GM21619 (cell line): ENCODE measurements around the gene TMSB10.
"Not testable (repeated sequence)": the region's sequence is repeated elsewhere in the genome, so short reads cannot be mapped to it uniquely, and the experiment has no call there.

Experiments
- ATAC-seq: cut with Tn5 transposase; IDR thresholded peaks from one replicate; pipeline ENCODE4 v1.9.1; 2021; ENCODE audit not compliant: unreplicated experiment

The TMSB10 gene

DNA sequence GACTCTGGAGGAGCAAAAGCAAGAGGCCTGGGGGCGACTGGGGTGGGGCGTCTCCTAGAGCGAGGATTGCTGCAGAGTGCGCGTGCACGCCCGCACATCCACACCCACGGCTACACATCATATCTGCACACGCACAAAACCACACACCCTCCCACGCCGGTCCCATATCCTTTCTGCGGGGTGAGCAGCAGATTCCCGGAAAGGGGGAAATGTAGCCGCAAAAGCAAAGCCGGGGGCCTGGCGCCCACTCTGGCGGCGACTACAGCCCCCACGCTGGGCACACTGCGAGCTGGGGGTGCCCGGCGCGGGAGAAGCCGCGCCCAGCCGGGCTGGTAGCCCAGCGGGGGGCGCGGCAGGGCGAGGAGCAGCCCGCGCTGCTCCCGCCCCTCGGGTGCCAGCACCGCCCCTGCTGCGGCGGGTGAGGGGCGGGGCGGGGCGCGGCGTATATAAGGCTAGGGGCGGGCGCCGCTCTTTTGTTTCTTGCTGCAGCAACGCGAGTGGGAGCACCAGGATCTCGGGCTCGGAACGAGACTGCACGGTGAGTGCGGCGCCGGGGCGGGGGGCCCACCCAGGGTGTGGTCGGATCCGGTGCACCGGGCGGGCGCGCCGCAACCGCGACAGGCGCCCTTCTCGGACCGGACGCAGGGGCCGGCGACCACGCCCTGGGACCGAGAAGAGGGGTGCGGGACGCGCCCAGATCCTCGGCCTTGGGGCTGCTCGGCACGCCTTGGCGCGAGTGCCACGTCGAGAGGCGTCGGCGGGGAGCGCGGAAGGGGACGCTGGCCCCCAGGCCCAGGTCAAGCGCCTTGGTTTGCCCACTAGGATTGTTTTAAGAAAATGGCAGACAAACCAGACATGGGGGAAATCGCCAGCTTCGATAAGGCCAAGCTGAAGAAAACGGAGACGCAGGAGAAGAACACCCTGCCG, at the start of gene TMSB10:
TMSB10 (plus strand) TSS at position 476 of the 927 bp plus-strand sequence.
- peak; percentile 62 for ATAC-seq

DNA sequence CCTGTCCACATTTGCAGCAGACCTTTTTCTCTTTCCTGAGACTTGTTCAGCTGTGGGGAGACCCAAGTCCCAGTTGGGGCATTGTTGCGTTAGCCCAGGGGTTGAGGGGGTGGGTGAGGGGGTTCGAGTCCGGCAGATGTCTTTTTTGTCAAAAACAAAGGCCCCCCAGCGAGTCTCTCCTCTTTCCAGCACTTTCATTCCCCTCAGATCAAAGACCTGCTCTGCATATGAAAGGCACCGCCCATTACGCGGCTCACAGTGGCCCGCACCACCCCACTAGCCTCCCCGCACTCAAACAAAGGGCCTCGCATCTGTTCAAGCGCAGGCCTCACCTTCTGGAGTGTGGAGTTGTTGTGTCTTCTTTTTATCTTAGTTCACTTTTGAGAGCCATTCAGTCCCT, 49.7 kb upstream of the TMSB10 start:
- no peak for ATAC-seq

DNA sequence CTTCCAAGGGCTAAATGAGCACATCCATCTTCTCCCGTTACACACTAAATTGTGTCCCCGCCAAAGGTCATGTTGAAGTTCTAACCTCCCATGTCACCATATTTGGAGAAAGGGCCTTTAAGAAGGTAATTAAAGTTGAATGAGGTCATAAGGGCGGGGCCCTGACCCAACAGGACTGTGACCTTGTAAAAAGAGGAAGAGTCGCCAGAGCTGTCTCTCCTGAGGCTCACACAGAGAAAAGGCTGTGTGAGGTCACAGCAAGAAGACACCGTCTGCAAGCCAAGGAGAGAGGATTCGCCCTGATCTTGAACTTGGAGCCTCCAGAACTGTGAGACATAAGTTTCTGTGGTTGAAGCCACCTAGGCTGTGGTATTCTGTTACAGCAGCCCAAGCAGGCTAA, 48.7 kb upstream of the TMSB10 start:
- no peak for ATAC-seq

DNA sequence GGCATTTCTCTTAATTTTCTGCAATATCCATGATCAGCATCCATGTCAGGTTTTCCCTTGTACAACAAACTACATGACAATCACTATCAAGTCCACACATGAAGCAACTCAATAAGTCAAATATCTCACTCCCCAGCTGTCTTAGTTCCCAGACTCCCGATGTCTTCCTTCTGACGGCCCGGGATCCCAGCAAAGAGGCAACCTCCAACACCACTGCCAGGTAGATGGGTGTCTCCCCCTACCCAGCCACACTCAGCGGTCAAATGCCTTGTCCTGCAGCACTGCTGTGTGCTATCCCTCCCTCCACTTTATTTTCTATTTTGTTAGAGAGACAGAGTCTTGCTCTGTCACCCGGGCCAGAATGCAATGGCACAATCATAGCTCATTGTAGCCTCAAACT, 47.9 kb upstream of the TMSB10 start:
- no peak for ATAC-seq

DNA sequence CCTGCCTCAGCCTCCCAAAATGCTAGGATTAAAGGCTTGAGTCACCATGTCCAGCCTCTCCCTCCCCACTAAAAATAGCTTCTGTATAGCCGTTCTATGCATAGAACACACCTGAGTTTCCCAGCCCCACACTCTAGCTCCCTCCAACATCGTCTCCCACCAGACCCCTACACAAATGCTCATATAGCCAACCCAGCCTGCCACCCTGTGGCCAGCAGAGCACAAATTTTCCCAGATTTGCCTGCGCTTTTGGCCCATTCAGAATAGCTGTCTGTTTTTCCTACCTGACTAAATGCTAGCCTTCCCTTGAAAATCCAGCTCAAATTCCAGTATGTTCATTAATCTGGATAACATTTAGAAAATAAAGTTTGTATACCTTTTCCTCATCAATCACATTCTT, 47.3 kb upstream of the TMSB10 start:
- no peak for ATAC-seq

DNA sequence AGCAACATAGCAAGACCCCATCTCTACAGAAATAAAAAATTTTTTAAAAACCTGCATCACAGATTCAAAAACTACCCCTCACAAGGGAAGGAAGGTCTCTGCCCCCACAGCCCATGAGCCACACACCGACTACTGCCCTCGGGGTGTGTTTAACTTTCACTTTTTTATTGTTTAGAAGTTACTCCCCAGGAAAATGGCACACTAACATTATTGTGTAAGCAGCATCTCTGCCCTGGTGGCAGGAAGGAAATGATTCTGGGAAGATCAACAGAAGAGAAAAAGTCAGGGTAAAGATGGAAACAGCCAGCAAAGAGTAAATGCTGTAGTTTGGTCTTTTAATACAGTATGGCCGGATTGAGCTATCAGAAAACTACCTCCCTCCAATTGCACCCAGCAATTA, 46.5 kb upstream of the TMSB10 start:
- ATAC-seq, result no peak

DNA sequence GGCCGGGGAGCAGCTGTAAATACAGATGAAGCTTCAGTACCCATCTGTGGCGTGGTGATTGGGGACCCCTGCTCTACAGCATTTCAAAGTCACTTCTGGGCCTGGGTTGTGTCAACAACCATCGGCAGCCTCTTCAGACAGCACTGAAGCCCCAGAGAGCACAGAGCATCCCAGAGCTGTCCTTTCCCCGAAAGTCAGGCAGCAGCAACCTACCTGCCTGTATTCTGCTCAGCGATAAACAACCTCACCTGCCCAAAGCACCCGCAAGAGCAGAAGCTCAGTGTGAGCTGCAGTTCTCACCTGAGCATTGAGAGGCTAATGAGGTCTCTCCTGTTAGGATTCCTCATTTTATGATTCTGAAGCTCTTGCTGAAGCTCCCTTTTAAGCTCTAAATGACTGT, 43.9 kb upstream of the TMSB10 start:
- no peak for ATAC-seq

DNA sequence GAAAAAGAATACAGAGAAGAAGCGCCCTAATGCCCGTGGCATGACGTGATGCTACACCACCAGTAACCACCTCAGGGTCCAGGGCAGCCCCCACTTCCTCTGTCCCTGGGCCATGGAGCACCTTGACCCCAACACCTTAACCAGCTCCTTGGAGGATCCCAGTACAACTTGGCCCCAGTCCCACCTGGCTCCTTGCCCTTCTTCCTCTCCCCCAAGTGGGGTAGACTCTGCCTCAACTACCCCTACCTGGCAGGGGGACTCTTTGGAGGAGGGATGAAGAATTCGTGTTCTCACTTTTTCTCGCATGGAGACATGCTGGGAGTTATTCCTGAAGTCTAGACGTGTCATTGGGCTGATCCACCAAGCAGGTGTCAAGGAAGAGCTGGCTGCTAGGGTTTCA, 43.5 kb upstream of the TMSB10 start:
- no peak for ATAC-seq

DNA sequence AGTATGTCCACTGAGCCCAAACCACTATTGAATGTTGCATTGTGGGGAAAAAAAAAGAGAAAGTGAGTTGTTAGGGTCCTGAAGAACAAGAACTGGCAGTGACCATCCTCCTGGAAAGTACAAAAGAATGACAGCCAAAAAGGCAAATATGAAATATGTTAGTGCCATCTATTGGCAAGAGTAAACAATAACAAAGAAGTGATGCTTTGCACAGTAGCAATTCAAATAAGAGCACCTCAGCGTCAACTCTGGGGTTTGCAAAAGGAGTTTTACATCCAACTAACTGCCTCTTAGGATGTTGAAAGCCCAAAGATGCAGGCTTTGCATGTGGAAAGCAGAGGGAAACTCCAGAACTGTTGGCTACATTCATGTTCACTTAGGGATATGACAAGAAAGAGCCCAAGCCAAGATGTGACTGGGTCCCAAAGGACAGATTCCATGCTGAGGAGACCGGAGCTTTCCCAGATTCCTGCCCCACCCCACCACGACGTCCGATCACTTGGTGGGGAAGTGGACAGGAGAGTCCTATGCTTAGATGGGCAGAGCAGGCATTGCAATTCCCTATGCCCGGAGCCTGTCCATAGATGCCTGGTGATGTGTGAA, 40.2 kb upstream of the TMSB10 start:
- ATAC-seq, result peak; percentile 80

DNA sequence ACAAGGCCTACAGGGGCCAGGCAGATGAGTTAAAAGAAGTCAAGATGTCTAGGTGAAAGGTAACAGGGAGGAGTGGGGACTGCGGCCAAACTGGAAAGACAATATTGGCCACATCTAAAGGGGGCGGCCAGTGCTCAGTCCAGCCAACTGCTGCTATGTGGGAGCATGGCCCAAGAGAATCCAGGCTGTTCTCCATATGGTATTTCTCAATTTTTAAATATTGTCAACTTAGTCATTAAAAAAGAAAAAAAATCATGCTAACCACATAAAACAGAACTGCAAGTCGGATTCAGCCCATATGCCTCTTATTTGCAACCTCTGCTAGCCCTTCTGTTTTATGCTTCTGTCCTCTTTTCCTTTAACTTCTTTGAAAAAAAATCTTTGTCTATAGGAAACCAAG, 39.3 kb upstream of the TMSB10 start:
- no peak for ATAC-seq

DNA sequence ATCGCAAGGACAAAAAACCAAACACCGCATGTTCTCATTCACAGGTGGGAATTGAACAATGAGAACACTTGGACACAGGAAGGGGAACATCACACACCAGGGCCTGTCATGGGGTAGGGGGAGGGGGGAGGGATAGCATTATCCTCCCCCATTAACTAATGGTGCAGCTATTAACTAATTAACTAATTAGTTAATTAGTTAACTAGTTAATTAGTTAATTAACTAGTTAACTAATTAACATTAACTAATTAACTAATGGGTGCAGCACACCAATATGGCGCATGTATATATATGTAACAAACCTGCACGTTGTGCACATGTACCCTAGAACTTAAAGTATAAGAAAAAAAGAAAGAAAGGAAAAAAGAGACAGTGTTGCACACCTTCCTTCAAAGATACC, 37.1 kb upstream of the TMSB10 start:
- not testable (repeated sequence) for ATAC-seq

DNA sequence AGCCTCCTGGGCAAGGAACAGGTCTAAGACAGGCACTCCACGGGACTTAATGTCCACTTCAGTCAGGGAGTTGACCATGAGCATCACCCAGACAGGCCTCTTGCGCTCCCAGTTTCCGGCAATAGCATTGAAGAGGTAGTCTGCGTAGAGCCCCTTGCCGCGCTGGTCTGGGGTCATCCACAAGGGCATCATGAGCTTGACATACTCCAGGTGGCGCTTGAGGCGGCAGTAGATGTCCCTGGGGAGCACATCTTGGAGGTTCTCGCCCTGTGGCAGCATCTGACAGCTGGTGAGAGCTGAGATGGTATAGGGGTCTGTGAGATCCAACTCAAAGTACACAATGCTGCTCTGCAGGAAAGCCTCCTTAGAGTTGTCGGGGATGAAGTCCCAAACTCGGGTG, 35.1 kb upstream of the TMSB10 start:
- ATAC-seq, result no peak

DNA sequence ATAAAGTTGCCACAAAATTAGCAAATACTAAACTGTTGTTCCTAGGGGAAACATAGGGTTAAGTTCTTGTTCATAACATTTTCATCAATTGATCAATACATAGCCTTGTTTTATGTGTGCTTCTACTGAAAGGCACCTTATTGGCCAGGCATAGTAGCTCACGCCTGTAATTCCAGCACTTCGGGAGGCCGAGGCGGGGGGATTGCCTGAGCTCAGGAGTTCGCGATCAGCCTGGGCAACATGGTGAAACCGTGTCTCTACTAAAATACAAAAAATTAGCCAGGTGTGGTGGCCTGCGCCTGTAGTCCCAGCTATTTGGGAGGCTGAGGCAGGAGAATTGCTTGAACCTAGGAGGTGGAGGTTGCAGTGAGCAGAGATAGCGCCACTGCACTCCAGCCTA, 32.8 kb upstream of the TMSB10 start:
- ATAC-seq, result not testable (repeated sequence)

DNA sequence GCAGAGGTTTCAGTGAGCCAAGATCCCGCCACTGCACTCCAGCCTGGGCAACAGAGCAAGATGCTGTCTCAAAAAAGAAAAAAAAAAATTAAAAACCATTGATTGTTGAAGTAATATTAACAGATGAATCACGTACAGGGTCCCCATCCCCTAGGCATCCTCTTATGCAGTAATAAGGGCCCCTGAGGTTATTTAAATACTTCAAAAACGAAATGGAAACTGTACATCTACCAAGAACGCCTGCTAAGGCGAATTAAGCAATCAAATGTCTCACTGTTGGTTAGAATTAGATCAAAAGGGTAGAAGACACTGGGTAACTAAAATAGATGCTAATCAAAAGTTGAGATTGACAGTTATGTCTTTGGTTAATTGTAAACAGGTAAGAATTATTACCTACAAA, 32.1 kb upstream of the TMSB10 start:
- ATAC-seq, result no peak

DNA sequence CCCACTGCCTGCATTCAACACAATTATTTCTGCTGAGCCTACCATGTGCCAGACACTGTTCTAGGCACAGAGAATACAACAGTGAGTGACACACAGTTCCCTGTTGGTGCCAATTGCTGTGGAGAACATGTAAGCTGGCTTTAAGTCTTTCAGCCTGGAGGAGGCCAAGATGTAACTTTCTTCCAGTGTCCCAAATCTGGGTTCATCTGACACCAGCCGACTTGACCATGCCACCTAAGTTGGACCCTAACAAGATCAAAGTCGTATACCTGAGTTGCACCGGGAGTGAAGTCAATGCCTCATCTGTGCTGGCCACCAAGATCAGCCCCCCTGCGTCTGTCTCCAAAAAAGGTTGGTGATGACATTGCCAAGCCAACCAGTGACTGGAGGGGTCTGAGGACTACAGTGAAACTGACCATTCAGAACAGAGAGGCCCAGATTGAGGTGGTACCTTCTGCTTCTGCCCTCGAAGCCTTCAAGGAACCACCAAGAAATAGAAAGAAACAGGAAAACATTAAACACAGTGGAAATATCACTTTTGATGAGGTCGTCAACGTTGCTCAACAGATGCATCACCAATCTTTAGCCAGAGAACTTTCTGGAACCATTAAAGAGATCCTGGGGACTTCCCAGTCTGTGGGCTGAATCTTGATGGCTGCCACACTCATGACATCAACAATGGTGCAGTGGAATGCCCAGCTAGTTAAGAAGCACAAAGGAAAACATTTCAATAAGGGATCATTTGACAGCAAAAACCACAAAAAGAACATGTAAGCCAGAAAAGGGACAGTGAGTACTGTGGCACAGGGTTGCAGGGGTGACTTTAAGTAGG, 30.9 kb upstream of the TMSB10 start:
- no peak for ATAC-seq

DNA sequence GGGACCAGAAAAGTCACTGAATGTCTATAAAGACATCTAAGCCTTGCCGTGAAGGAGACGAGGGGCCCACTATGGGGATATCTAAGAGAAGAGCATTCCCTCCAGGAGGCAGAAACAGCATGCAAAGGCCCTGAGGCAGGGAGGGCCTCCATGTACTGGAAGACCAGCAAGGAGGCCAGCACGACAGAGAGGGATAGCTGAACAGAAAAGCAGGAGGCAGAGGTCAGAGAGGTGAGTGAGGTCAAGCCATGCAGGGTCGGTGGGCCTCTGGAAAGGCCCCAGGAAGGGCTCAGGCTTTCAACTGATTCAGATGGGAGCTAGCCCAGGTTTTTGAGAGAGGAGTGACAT, 30.3 kb upstream of the TMSB10 start:
- no peak for ATAC-seq

DNA sequence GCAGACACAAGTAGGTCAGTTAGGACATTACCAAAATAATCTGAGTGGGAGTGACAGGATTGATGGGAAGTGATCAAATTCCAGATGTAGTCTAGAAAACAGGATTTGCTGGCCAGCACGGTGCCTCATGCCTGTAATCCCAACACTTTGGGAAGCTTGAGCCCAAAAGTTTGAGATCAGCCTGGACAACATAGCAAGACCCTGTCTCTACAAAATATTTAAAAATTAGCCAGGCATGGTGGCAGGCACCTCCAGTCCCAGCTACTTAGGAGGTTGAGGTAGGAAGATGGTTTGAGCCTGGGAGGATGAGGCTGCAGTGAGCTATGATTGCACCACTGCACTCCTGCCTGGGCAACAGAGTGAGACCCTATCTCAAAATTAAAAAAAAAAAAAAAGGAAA, 29.8 kb upstream of the TMSB10 start:
- ATAC-seq, result not testable (repeated sequence)

DNA sequence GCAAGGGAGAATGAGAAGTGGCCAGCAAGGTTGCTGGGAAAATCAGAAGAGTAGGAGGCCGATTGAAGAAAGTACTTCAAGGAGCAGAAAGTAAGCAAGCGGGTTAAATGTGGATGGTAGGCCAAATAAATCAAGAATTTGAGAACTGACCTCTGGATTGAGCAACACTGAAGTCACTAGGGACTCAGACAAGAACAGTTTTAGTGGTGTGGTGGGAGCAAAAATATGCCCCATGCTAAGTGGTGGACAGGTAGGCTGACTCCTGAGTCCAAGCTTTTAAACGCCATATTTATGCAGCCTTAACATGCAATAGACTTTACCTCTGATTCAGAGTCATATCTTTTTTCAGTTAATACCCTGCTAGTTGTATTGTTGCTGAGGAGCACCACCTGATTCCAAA, 29.1 kb upstream of the TMSB10 start:
- ATAC-seq, result no peak

DNA sequence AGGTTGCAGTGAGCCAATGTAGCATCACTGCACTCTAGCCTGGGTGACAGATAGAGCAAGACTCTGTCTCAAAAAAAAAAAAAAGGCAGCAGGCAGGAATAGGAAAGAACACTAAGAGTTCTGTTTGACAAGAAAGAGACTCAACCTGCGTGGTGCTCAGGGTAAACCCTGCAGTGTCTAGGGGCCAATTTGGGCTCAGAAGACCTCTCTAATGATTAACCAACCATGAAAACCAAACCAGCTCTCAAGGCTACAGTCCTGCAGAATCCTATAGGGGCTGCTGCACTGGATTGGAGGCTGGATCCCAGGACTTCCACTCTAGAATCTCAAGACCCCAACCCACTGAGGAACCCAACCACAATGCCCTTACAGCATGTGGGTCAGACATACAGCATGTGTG, 27.0 kb upstream of the TMSB10 start:
- ATAC-seq, result no peak

DNA sequence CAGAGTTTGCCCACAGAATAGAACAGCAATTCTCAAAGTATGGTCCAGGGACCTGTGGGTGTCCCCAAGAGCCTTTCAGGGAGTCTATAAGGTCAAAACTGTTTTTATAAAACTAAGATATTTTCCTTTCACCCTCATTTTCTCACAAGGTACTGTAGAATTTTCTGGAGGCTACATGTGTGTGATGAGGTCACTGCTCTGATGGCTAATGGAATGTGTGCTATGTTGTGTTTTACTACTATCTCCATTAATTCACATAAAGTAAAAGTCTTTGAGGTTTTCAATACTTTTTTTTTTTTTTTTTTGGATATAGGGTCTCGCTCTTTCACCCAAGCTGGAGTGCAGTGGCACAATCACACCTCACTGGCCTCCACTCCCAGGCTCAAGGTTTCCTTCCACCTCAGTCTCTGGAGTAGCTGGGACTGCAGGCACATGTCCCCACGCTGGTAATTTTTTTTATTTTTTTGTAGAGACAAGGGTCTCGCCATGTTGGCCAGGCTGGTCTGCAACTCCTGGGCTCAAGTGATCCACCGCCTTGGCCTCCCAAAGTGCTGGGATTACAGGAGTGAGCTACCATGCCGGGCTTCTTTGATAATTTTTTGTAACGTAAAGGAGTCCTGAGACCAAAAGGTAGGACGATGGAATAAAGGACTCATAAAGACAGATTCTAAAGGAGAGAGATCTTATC, 26.4 kb upstream of the TMSB10 start:
- ATAC-seq, result no peak
